ENCODE measurements around the gene DMXL2.
"Not testable (repeated sequence)": the region's sequence is repeated elsewhere in the genome, so short reads cannot be mapped to it uniquely, and the experiment has no call there.

Gene DMXL2

GRCh38 chr15:51661072-51661471 is 38.5 kb upstream of the DMXL2 start:
- Histone ChIP-seq H3K4me3 (ENCODE audit: low read depth, low read length, poor library complexity, severe bottlenecking) (no peak overlapping the region), H3K9me2 (ENCODE audit: low read depth, low read length) (no peaks in the 10 kb centered on the region; the same call in 1 of the 2 replicates), H3F3A (ENCODE audit: insufficient read depth, low read length) (no peaks in the 10 kb centered on the region), H3K9me3 (ENCODE audit: low read length) (no peaks in the 10 kb centered on the region), H3K9ac (ENCODE audit: low read length) (no peak overlapping the region), H3K27ac (ENCODE audit: low read depth, low read length, poor library complexity, severe bottlenecking) (no peak overlapping the region), H3K4me2 (ENCODE audit: low read length) (no peak overlapping the region), H3K36me3 (ENCODE audit: insufficient read depth, low read length) (no peaks in the 10 kb centered on the region), H3K4me1 (ENCODE audit: insufficient read depth, low read length, severe bottlenecking) (no peaks in the 10 kb centered on the region), H2AFZ (ENCODE audit: low read length) (no peak overlapping the region), H4K20me1 (ENCODE audit: insufficient read depth, low read length) (no peaks in the 10 kb centered on the region), H3K79me2 (ENCODE audit: insufficient read depth, low read length) (no peaks in the 10 kb centered on the region), H3K27me3 (ENCODE audit: insufficient read depth, low read length) (no peaks in the 10 kb centered on the region)
- no peak for TF ChIP-seq EZH2 (IDR thresholded peaks at IDR 0.05; ENCODE audit: borderline replicate concordance, low read length)

GRCh38 chr15:51658664-51659063 is 36.1 kb upstream of the DMXL2 start:
- TF ChIP-seq CTCF (IDR thresholded peaks at IDR 0.05; ENCODE audit: low read length) (no peak), EZH2 (IDR thresholded peaks at IDR 0.05; ENCODE audit: borderline replicate concordance, low read length) (no peak)
- Histone ChIP-seq H3K9me2 (ENCODE audit: low read depth, low read length) (no peaks in the 10 kb centered on the region; the same call in 1 of the 2 replicates), H3K4me1 (ENCODE audit: insufficient read depth, low read length, severe bottlenecking) (no peaks in the 10 kb centered on the region), H3K27me3 (ENCODE audit: insufficient read depth, low read length) (no peaks in the 10 kb centered on the region), H3F3A (ENCODE audit: insufficient read depth, low read length) (no peaks in the 10 kb centered on the region), H3K4me3 (ENCODE audit: low read depth, low read length, poor library complexity, severe bottlenecking) (no peak overlapping the region), H3K79me2 (ENCODE audit: insufficient read depth, low read length) (no peaks in the 10 kb centered on the region), H2AFZ (ENCODE audit: low read length) (no peak overlapping the region), H3K27ac (ENCODE audit: low read depth, low read length, poor library complexity, severe bottlenecking) (no peak overlapping the region), H4K20me1 (ENCODE audit: insufficient read depth, low read length) (no peaks in the 10 kb centered on the region), H3K4me2 (ENCODE audit: low read length) (no peak overlapping the region), H3K36me3 (ENCODE audit: insufficient read depth, low read length) (no peaks in the 10 kb centered on the region), H3K9ac (ENCODE audit: low read length) (no peak overlapping the region), H3K9me3 (ENCODE audit: low read length) (no peaks in the 10 kb centered on the region)

- H3K4me3 ChIP-seq (ENCODE audit: low read depth, low read length, poor library complexity, severe bottlenecking); H3K9me3 ChIP-seq (ENCODE audit: low read length); H3K9me2 ChIP-seq (ENCODE audit: low read depth, low read length); H3K9ac ChIP-seq (ENCODE audit: low read length); H3K27me3 ChIP-seq (ENCODE audit: insufficient read depth, low read length); H3K79me2 ChIP-seq (ENCODE audit: insufficient read depth, low read length); H3K4me2 ChIP-seq (ENCODE audit: low read length); H3K27ac ChIP-seq (ENCODE audit: low read depth, low read length, poor library complexity, severe bottlenecking); H2AFZ ChIP-seq (ENCODE audit: low read length); H4K20me1 ChIP-seq (ENCODE audit: insufficient read depth, low read length); H3F3A ChIP-seq (ENCODE audit: insufficient read depth, low read length); H3K36me3 ChIP-seq (ENCODE audit: insufficient read depth, low read length); H3K4me1 ChIP-seq (ENCODE audit: insufficient read depth, low read length, severe bottlenecking): not testable (repeated sequence)
Measured at GRCh38 chr15:51655401-51656057, 33.0 kb upstream of the DMXL2 start.

GRCh38 chr15:51652084-51652668 is 29.6 kb upstream of the DMXL2 start:
- Histone ChIP-seq H4K20me1 (ENCODE audit: insufficient read depth, low read length) (no peaks in the 10 kb centered on the region), H3K9ac (ENCODE audit: low read length) (no peak overlapping the region), H3F3A (ENCODE audit: insufficient read depth, low read length) (no peaks in the 10 kb centered on the region), H3K27ac (ENCODE audit: low read depth, low read length, poor library complexity, severe bottlenecking) (no peak overlapping the region), H3K9me3 (ENCODE audit: low read length) (no peaks in the 10 kb centered on the region), H3K9me2 (ENCODE audit: low read depth, low read length) (no peaks in the 10 kb centered on the region), H3K27me3 (ENCODE audit: insufficient read depth, low read length) (no peaks in the 10 kb centered on the region), H3K79me2 (ENCODE audit: insufficient read depth, low read length) (no peaks in the 10 kb centered on the region), H3K4me3 (ENCODE audit: low read depth, low read length, poor library complexity, severe bottlenecking) (no peak overlapping the region), H3K4me2 (ENCODE audit: low read length) (no peak overlapping the region), H3K36me3 (ENCODE audit: insufficient read depth, low read length) (no peaks in the 10 kb centered on the region), H2AFZ (ENCODE audit: low read length) (no peak overlapping the region), H3K4me1 (ENCODE audit: insufficient read depth, low read length, severe bottlenecking) (no peaks in the 10 kb centered on the region)
- TF ChIP-seq CTCF (IDR thresholded peaks at IDR 0.05; ENCODE audit: low read length) (no peak), EZH2 (IDR thresholded peaks at IDR 0.05; ENCODE audit: borderline replicate concordance, low read length) (no peak)

Data from OCI-LY1 (cell line).